ENCODE measurements around the gene OPA1.
"Not testable (repeated sequence)": the region's sequence is repeated elsewhere in the genome, so short reads cannot be mapped to it uniquely, and the experiment has no call there.

The OPA1 gene

GRCh38 chr3:193590088-193590856, 2.7 kb upstream of the OPA1 start:
- no peak for DNase-seq

GRCh38 chr3:193593668-193594030, 641 bp downstream of the OPA1 start:
- DNase-seq, result peak; percentile 30

GRCh38 chr3:193594946-193595689, 2.1 kb downstream of the OPA1 start:
- DNase-seq, result no peak

- DNase-seq, result no peak
These were observed 3.0 kb downstream of the OPA1 start for GRCh38 chr3:193595939-193596487.

- DNase-seq, result no peak
These were observed 5.2 kb downstream of the OPA1 start for GRCh38 chr3:193598202-193598601.

GRCh38 chr3:193599393-193599792, 6.4 kb downstream of the OPA1 start:
- DNase-seq, result no peak

- DNase-seq, result peak; percentile 42
These were observed 12.9 kb downstream of the OPA1 start for GRCh38 chr3:193605876-193606275.

GRCh38 chr3:193606892-193607291, 13.9 kb downstream of the OPA1 start:
- DNase-seq, result not testable (repeated sequence)

GRCh38 chr3:193610516-193610915, 17.5 kb downstream of the OPA1 start:
- DNase-seq, result not testable (repeated sequence)

- no peak for DNase-seq
These were observed 21.4 kb downstream of the OPA1 start for GRCh38 chr3:193614430-193614829.

GRCh38 chr3:193617628-193618027, 24.6 kb downstream of the OPA1 start:
- no peak for DNase-seq

- no peak for DNase-seq
These were observed 27.0 kb downstream of the OPA1 start for GRCh38 chr3:193620057-193620456.

GRCh38 chr3:193620650-193621049, 27.6 kb downstream of the OPA1 start:
- no peak for DNase-seq

GRCh38 chr3:193621127-193621526, 28.1 kb downstream of the OPA1 start:
- no peak for DNase-seq

GRCh38 chr3:193630005-193630404, 37.0 kb downstream of the OPA1 start:
- DNase-seq, result no peak

GRCh38 chr3:193637831-193638230, 44.8 kb downstream of the OPA1 start:
- DNase-seq, result no peak

- no peak for DNase-seq
These were observed 45.8 kb downstream of the OPA1 start for GRCh38 chr3:193638833-193639232.

GRCh38 chr3:193640165-193640715, 47.2 kb downstream of the OPA1 start:
- no peak for DNase-seq

- no peak for DNase-seq
These were observed 47.9 kb downstream of the OPA1 start for GRCh38 chr3:193640728-193641439.

GRCh38 chr3:193641440-193641775, 48.4 kb downstream of the OPA1 start:
- DNase-seq, result no peak

- DNase-seq, result no peak
These were observed 52.8 kb downstream of the OPA1 start for GRCh38 chr3:193645806-193646205.

- DNase-seq, result no peak
These were observed 55.6 kb downstream of the OPA1 start for GRCh38 chr3:193648542-193649076.

GRCh38 chr3:193650585-193650984, 57.6 kb downstream of the OPA1 start:
- no peak for DNase-seq
